GM18499 (cell line): ENCODE data around the gene WNT9A.
"Not testable (repeated sequence)": the region's sequence is repeated elsewhere in the genome, so short reads cannot be mapped to it uniquely, and the experiment has no call there.

Source experiments
- ATAC-seq: cut with Tn5 transposase; IDR thresholded peaks from one replicate; pipeline ENCODE4 v1.9.1; 2021; ENCODE audit warnings: moderate number of reproducible peaks; ENCODE audit not compliant: insufficient read depth, unreplicated experiment

The WNT9A gene

DNA sequence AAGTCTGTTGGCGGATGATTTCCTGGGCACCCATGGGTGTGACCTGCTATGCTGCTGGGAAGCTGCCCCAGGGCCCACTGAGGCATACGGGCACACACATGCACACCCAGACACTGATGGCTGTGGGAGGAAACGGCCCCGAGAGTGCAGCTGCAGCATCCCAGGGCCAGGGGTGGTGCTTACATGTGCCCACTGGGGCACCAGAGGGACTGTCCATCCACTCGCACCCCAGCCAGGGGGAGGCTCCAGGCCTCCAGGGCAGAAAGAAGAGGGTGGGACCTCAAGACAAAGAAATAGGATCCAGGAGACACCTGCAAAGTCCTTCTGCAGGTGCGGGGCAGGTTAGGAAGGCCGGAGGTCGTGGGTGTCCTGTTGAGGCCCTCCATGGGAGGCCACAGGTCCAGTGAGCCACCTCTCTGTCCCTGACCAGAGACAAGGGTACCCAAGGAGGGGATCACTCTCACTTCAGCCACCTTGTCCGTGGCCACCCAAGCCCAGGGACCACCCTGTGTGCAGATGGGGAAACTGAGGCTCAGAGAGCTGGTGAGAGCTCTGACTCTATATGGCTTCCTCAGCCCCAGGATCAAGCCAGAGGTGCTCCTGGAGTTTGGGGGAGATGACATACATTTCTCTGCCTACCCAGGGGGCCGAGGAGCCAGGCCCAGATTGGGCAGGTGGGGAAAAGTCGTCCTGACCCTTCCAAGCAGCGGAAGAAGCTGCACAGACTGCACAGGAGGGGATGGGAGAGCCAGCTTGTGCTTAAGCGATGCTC is 57.1 kb downstream of the WNT9A start:
- ATAC-seq = no peak

DNA sequence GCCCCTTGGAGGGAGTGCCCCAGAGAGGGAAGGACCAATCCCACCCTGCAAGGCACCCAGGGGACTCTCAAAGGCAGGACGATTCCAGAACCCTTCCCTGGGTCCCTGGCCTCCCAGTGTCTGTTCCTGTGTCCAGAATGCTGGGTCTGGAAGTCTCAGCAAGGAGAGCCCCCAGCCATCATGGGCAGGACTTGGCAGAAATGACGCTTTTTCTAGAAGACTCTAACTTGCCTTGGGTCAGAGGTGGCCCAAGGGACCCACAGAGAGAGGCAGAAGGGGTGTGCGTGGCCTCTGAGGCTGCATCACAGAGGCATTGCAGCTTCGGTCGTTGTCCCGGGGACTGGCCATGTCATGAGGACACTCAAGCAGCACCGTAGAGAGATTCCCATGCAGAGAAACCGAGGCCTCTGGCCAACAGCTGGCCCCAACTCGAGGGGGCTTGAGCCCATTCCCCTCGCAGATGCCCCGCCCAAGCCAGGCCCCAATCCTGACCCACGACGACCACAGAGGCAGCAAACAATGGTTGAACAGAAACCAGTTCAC is 57.8 kb downstream of the WNT9A start:
- ATAC-seq = no peak

GRCh38 chr1:227889047-227889862 is 58.5 kb downstream of the WNT9A start:
- ATAC-seq = no peak

DNA sequence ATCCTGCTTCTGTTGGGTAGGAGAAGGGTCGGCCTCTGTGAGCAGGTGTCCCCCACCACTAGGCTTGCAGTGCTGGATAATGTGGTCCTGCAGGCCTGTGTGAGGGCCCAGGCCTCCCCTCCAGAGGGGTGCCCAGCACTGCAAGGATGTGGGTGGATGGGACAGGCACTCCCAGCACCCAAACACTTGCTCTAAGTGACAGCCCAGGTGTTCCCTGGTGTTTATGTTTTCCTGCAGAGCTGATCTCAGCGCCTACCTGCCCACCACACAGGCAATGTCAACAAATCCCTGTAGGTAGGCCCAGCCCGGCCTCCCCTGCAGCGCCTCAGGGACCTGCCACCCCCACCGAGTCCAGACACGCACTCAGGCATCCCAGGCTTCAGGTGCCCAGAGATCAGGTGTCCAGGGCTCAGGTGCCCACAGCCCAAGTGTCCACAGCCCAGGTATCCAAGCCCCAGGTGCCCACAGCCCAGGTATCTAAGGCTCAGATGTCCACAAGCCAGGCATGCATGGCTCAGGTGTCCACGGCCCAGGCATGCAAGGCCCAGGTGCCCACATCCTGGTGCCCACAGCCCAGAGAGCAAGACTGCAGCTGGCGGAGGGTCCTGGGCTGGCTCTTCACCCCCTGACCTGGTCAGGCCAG is 59.2 kb downstream of the WNT9A start:
- no peak for ATAC-seq

DNA sequence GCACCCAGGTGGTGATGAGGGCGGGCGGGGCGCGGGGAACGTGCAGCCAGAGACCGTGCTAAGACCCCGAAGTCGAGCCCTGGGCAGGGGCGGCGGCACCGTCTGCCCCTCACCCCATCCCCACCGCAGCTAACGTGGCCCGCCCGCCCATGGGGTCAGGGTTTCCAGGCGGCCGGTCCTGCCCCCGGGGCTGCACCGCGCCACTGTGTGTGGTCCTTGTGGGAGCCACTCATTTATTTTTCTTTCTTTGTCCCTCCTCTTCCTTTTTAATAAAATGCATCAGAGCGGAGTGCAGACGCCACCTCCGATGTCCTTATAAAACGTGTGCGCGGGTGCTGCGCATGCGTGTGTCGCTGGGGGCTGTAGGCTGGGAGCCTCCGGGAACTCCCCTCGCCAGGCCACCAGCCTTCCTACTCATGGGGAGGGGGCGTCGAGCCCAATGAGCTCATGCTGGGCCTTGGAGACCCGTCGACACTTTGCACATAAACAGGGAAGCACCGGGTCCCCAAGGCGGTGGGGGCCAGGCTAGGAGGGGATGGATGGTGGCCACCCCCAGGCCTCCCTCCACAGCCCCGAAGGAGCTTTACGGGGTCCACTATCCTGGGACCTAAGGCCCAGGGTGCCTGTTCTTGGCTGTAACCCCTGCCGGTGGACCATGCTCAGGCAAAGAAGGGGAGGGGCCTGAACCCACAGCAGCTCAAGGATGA is 59.9 kb downstream of the WNT9A start:
- ATAC-seq = no peak

- no peak for ATAC-seq
These were observed 60.6 kb downstream of the WNT9A start for GRCh38 chr1:227886993-227887696.

DNA sequence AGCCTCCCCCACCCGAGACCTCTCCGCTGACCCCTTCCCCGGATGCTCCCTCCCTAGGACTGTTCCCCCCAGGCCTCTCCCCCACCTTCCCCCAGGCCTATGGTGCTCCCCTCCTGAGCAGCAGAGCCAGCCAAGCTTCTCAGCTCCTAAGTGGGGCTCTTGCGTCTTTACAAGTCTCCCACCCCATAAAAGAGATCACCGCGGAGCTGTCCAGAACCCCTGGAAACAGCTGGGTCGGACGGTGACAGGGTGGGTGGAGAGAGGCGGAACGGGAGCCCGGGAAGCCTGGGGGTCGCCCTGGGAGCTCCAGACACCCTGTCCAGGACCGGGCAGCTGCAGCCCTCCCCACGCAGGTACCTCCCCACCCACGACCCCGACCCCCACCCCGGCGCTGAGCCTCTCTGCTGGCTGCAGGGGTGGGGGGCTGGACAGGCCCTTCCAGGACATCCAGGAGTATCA is 61.2 kb downstream of the WNT9A start:
- no peak for ATAC-seq

DNA sequence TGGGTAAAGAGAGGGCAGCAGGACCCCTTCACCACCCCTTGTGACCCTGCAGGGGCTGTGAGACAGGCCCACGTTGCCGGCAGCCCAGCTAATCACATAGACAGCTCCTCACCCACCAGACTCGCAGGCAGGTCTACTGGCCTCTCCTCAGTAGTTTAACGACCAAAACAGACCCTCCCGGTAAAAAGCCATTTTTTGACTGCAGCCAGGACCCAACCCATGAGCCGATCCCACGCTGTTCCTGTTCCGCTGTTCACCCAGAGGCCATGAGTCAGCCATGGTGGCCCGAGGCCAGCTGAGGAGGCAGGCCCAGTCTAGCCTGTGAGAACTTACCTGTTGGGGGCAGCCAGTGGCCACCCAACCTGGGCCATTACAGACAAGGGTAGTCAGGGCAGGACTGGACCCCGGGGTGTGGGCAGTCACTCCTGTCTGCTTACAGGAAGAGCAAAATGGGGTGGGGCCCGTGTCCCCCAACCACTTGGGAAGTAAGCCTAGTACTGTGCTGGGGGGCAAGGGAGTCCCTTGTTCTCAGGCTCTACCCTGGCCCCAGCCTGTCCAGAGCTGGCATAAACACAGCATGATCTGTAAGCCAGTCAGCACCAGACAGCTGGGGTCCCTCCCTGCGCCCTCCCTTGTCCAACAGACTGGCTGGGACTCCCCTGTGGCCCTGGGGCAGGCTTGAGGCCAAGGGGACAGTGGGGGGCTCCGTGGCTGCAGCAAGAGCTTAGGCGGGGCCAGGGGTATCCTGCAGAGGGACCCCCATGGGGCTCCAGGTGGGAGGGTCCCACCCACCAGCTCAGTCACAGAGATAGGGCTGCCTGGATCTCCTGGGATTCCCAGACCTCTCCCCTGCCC is 61.9 kb downstream of the WNT9A start:
- no peak for ATAC-seq

- ATAC-seq = no peak
These were observed 62.5 kb downstream of the WNT9A start for GRCh38 chr1:227885135-227885647.

- ATAC-seq = no peak
These were observed 63.2 kb downstream of the WNT9A start for GRCh38 chr1:227884370-227885134.

DNA sequence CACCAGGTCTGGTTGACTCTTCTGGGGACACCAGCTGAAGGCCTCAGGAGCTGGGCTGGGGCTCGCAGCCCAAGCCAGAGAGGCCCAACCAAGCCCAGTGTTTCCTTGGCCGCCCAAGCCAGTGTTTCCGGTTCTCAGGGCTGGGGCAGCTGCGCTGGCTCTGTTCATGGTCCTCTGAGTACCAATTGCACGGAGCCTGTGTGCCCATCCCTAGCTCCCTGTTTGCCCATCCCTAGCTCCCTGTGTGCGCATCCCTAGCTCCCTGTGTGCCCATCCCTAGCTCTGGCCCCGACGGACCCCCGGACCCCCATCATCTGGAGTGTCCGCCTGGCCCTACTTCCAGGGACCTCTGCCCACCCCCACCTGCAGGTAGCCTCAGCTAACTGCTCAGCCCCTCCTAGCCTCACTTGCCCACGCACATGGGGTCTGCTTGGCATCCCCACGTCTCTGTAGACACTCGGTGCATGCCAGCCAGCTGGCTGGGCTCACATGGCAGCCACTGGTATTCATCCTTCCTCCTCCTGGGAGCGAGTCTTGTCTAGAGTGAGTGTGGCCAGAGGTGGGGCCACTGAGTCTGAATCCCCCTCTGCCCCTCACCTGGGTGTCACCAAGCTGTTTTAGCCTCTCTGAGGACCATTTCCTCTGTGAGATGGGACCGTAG is 64.0 kb downstream of the WNT9A start:
- no peak for ATAC-seq

DNA sequence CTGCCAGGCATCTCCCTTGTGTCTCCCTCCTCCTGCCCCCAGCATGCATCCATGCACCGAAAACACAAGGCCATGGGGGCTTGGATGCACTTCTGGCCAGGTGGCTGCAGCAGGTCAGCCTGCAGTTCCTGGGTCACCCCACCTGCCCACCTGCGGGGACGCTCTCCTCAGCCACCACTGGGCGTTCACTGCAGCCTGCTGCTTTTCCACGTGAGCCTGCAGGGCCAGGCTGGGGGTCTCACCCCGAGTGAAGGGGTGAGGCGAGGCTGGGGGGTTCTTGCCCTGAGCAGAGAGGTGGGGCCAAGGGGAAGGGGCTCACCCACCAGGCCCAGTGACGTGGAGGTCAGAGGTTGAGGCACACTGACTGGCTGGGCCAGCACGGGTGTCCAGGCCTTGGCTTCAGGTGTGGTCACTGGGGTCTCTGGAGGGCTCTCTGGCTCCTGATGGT is 64.6 kb downstream of the WNT9A start:
- no peak for ATAC-seq

DNA sequence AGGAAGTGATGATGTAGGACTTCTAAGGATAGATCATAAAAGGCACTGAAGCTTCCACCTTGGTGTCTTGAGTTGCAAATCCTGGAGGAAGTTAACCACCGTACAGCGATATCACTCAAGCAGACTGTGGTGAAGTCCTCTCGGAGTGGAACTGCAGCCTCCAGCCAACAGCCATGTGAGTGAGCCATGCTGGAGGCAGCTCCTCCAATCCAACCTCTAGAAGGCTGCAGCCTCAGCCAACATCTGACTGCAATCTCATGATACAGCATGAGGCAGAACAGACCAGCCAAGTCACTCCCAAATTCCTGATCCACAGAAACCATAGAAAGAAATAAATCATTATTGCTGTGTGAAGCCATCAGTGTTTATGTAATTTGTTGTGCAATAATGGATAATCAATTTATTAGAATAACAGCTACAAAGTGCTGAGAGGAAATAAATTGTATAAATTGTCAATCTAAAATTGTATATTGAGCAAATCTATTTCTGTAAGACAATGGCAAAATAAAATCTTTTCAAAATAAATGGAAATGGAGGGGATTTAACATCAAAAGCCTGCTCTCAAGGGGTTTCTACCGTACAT is 67.3 kb downstream of the WNT9A start:
- no peak for ATAC-seq

GRCh38 chr1:227877810-227878209 is 69.9 kb downstream of the WNT9A start:
- not testable (repeated sequence) for ATAC-seq

DNA sequence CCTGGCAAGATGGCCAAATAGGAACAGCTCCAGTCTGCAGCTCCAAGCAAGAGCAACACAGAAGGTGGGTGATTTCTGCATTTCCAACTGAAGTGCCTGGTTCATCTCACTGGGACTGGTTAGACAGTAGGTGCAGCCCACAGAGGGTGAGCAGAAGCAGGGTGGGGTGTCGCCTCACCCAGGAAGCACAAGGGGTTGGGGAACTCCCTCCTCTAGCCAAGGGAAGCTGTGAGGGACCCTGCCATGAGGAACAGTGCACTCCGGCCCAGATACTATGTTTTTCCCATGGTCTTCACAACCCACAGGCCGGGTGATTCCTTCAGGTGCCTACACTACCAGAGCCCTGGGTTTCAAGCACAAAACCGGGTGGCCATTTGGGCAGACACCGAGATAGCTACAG is 75.8 kb downstream of the WNT9A start:
- not testable (repeated sequence) for ATAC-seq

DNA sequence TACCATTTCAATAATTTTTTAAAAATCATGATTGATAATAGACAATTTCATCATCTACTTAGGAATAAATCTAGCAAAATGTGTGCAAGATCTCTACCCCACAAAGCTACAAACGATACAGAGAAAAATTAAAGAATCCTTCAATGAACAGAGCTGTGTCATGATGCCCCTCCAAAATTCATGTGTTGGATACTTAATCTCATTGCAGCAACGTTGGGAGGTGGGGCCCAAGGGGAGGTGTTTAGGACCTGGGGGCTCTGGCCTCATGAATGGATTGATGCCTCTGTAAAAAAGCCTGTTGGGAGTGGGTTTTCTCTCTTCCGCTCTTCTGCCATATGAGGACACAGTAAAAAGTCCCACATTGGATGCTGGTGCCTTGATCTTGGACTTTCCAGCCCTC is 77.4 kb downstream of the WNT9A start:
- no peak for ATAC-seq

DNA sequence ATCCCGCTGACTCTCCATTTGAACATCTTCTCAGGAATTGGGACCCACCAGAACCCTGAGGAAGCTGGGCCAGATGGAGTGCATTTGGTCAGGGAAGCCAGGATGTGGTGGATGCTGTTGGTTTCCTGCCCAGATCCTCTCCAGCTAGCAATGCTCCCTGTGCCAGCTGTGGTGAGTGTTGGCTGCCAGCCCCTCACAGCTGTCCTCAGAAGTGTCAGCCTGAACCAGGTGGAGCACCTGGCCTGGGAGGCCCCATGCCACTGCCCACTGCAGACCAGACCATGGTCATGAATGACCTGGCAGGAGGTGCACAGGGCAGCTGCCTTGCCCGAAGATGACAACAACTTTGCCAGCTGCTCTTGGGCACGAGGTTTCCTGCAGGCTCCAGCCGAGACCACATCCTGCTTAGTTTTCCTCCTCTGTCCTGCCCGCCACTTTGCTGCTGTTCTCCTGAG is 77.9 kb downstream of the WNT9A start:
- no peak for ATAC-seq
